KOPT-K1 (cell line): Measurements from ENCODE around the gene HDAC4.

Experiments
- H3K27ac ChIP-seq: fragments of 200-600 bp; sonication (generic); 2 replicates; pipeline ENCODE4 v1.5.1; 2016; ENCODE audit warnings: antibody characterized with exemption, mild to moderate bottlenecking, low read depth, low read length; ENCODE audit not compliant: poor library complexity, severe bottlenecking
- H3K36me3 ChIP-seq: fragments of 200-600 bp; sonication (generic); 2 replicates; pipeline ENCODE4 v1.5.1; 2017; ENCODE audit warnings: antibody characterized with exemption, mild to moderate bottlenecking, low read length, moderate library complexity; ENCODE audit not compliant: insufficient read depth
- H3K9me3 ChIP-seq: fragments of 200-600 bp; sonication (generic); 2 replicates; pipeline ENCODE4 v1.5.1; 2017; ENCODE audit warnings: antibody characterized with exemption, low read length, mild to moderate bottlenecking; ENCODE audit not compliant: insufficient read depth, poor library complexity, severe bottlenecking

HDAC4 gene

GRCh38 chr2:239128706-239129105 lies 272.1 kb downstream of the HDAC4 start:
- H3K27ac ChIP-seq: no peak overlapping the region
- no peaks in the 10 kb centered on the region for H3K9me3 ChIP-seq
- peaks cover 100% of the 10 kb centered on the region for H3K36me3 ChIP-seq

GRCh38 chr2:239127513-239127912 lies 273.3 kb downstream of the HDAC4 start:
- H3K9me3 ChIP-seq: no peaks in the 10 kb centered on the region
- no peak overlapping the region for H3K27ac ChIP-seq
- peaks cover 100% of the 10 kb centered on the region for H3K36me3 ChIP-seq

- no peak overlapping the region for H3K27ac ChIP-seq
- H3K9me3 ChIP-seq: no peaks in the 10 kb centered on the region
- peaks cover 100% of the 10 kb centered on the region for H3K36me3 ChIP-seq
Measured at GRCh38 chr2:239125726-239126675, 274.8 kb downstream of the HDAC4 start.

GRCh38 chr2:239124152-239124899 lies 276.5 kb downstream of the HDAC4 start:
- peaks cover 98% of the 10 kb centered on the region for H3K36me3 ChIP-seq

GRCh38 chr2:239122421-239123110 lies 278.3 kb downstream of the HDAC4 start:
- no peak overlapping the region for H3K27ac ChIP-seq
- peaks cover 98% of the 10 kb centered on the region for H3K36me3 ChIP-seq
- H3K9me3 ChIP-seq: no peaks in the 10 kb centered on the region

More at GRCh38 chr2:239124152-239124899, 276.5 kb downstream of the HDAC4 start:
- no peaks in the 10 kb centered on the region for H3K9me3 ChIP-seq
- no peak overlapping the region for H3K27ac ChIP-seq

- H3K27ac ChIP-seq: no peak overlapping the region
- peaks cover 98% of the 10 kb centered on the region for H3K36me3 ChIP-seq
- H3K9me3 ChIP-seq: no peaks in the 10 kb centered on the region
Measured at GRCh38 chr2:239121600-239122012, 279.2 kb downstream of the HDAC4 start.

GRCh38 chr2:239120664-239121063 lies 280.2 kb downstream of the HDAC4 start:
- Histone ChIP-seq H3K36me3 (peaks cover 98% of the 10 kb centered on the region), H3K27ac (no peak overlapping the region), H3K9me3 (no peaks in the 10 kb centered on the region)

- peaks cover 98% of the 10 kb centered on the region for H3K36me3 ChIP-seq
- no peaks in the 10 kb centered on the region for H3K9me3 ChIP-seq
- H3K27ac ChIP-seq: no peak overlapping the region
Measured at GRCh38 chr2:239119346-239120126, 281.3 kb downstream of the HDAC4 start.

- H3K27ac ChIP-seq: peak overlapping the region; percentile 5
- peaks cover 98% of the 10 kb centered on the region for H3K36me3 ChIP-seq
- H3K9me3 ChIP-seq: no peaks in the 10 kb centered on the region
Measured at GRCh38 chr2:239118675-239119211, 282.1 kb downstream of the HDAC4 start.

GRCh38 chr2:239118264-239118663 lies 282.6 kb downstream of the HDAC4 start:
- H3K27ac ChIP-seq: peak overlapping the region; percentile 5
- no peaks in the 10 kb centered on the region for H3K9me3 ChIP-seq
- H3K36me3 ChIP-seq: peaks cover 98% of the 10 kb centered on the region

GRCh38 chr2:239117831-239118230 lies 283.0 kb downstream of the HDAC4 start:
- Histone ChIP-seq H3K9me3 (no peaks in the 10 kb centered on the region), H3K36me3 (peaks cover 98% of the 10 kb centered on the region), H3K27ac (no peak overlapping the region)

GRCh38 chr2:239116456-239117246 lies 284.2 kb downstream of the HDAC4 start:
- Histone ChIP-seq H3K27ac (no peak overlapping the region), H3K36me3 (peaks cover 98% of the 10 kb centered on the region)

GRCh38 chr2:239115616-239116015 lies 285.2 kb downstream of the HDAC4 start:
- peaks cover 98% of the 10 kb centered on the region for H3K36me3 ChIP-seq
- no peaks in the 10 kb centered on the region for H3K9me3 ChIP-seq
- H3K27ac ChIP-seq: no peak overlapping the region

More at GRCh38 chr2:239116456-239117246, 284.2 kb downstream of the HDAC4 start:
- no peaks in the 10 kb centered on the region for H3K9me3 ChIP-seq
